Left lung (tissue), 10 donors: ENCODE measurements around the gene CACNG4. TPM values are rescaled to one million over a fixed set of nuclear protein-coding genes. Genes with fewer than 3 reads are reported as not detected.

Source experiments
- ATAC-seq: fragments of 200-7000 bp; cut with Tn5 transposase; one replicate; pipeline ENCODE4 v1.9.1; 2020; ENCODE audit warnings: moderate library complexity
- DNase-seq, 4 donors: peaks; one replicate each; pipeline ENCODE4 v3.0.0-alpha.2; 2013 to 2020
- H3K27ac ChIP-seq, 2 donors: fragments of 200-600 bp; sonication (generic) in 1 of 2; one replicate each; pipeline versions ENCODE4 v1.5.0 to v1.8.0; 2020 to 2021
- H3K27me3 ChIP-seq, 2 donors: fragments of 200-600 bp; sonication (generic) in 1 of 2; one replicate each; pipeline versions ENCODE4 v1.5.0 to v1.8.0; 2020 to 2021
- H3K36me3 ChIP-seq, 2 donors: fragments of 200-600 bp; sonication (generic) in 1 of 2; one replicate each; pipeline versions ENCODE4 v1.5.0 to v1.8.0; 2020 to 2021
- H3K4me1 ChIP-seq, 2 donors: fragments of 200-600 bp; one replicate each; pipeline ENCODE4 v1.8.0; 2021
- H3K4me3 ChIP-seq, 2 donors: fragments of 200-600 bp; sonication (generic) in 1 of 2; one replicate each; pipeline versions ENCODE4 v1.5.0 to v1.8.0; 2020 to 2021; ENCODE audit warnings: mild to moderate bottlenecking in 1 of 2
- H3K9me3 ChIP-seq, 2 donors: fragments of 200-600 bp; sonication (generic) in 1 of 2; one replicate each; pipeline versions ENCODE4 v1.5.0 to v1.8.0; 2020 to 2021
- intact Hi-C, 2 donors: fragments of 100-400 bp; cut with DNase I; formaldehyde crosslinking; loops; one replicate each; pipeline versions ENCODE4 v1.11.2 to v1.14.2; 2022
- polyA plus RNA-seq, 6 donors: library from polyadenylated mRNA; unstranded; fragments of 120-200 nt; gene quantifications; one replicate each; pipeline ENCODE4 v1.2.1, GENCODE V29; 2013; ENCODE audit not compliant: insufficient read length in 6 of 6
- total RNA-seq, 2 donors: library from RNA; stranded (reverse); fragmentation: NEBNext Ultra II Directional; extraction: Animal tissue kit (Norgen Biotek cat#: 25700); gene quantifications; one replicate each; pipeline ENCODE4 v1.2.1, GENCODE V29; 2021
- TF ChIP-seq, protein P1 (sequence below), 2 donors: fragments of 200-600 bp; sonication (generic) in 1 of 2; IDR thresholded peaks; one replicate each; pipeline versions ENCODE4 v1.5.0 to v1.8.0; 2021; ENCODE audit warnings: antibody characterized with exemption in 2 of 2
- donor health status: DM: no; HTN: yes; CAD: no.
- donor health status: DM: no; HTN: no; CAD: no.

CACNG4 gene
- total and polyA plus RNA-seq, 8 donors = 1.5 to 6.0 (median 2.6) TPM

DNA sequence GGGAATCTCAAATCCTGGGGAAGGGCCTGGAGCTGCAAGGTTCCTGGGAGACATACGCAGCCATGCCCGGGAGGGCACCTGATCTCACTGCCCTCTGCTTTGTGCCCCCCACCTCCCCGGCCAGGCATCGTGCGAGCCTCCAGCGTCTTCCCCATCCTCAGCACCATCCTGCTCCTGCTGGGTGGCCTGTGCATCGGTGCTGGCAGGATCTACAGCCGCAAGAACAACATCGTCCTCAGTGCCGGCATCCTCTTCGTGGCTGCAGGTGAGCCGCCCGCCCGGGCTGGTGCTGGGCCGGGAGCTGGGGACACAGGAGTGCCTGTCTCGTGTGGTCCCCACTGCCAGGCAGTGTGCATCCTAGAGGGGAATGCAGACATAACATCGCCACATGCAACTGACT lies 60.2 kb downstream of the CACNG4 start:
- H3K27me3 ChIP-seq = no peaks in the 10 kb centered on the region
- no peak overlapping the region for H3K4me3 ChIP-seq
- ATAC-seq = no peak
- intact Hi-C loops = no loop called here
- H3K4me1 ChIP-seq = no peaks in the 10 kb centered on the region
- H3K27ac ChIP-seq = no peak overlapping the region
- H3K9me3 ChIP-seq = no peaks in the 10 kb centered on the region
- no peak for DNase-seq
- TF ChIP-seq, protein P1, sequence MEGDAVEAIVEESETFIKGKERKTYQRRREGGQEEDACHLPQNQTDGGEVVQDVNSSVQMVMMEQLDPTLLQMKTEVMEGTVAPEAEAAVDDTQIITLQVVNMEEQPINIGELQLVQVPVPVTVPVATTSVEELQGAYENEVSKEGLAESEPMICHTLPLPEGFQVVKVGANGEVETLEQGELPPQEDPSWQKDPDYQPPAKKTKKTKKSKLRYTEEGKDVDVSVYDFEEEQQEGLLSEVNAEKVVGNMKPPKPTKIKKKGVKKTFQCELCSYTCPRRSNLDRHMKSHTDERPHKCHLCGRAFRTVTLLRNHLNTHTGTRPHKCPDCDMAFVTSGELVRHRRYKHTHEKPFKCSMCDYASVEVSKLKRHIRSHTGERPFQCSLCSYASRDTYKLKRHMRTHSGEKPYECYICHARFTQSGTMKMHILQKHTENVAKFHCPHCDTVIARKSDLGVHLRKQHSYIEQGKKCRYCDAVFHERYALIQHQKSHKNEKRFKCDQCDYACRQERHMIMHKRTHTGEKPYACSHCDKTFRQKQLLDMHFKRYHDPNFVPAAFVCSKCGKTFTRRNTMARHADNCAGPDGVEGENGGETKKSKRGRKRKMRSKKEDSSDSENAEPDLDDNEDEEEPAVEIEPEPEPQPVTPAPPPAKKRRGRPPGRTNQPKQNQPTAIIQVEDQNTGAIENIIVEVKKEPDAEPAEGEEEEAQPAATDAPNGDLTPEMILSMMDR (IDR thresholded peaks at IDR 0.05) = no peak
- no peaks in the 10 kb centered on the region for H3K36me3 ChIP-seq

DNA sequence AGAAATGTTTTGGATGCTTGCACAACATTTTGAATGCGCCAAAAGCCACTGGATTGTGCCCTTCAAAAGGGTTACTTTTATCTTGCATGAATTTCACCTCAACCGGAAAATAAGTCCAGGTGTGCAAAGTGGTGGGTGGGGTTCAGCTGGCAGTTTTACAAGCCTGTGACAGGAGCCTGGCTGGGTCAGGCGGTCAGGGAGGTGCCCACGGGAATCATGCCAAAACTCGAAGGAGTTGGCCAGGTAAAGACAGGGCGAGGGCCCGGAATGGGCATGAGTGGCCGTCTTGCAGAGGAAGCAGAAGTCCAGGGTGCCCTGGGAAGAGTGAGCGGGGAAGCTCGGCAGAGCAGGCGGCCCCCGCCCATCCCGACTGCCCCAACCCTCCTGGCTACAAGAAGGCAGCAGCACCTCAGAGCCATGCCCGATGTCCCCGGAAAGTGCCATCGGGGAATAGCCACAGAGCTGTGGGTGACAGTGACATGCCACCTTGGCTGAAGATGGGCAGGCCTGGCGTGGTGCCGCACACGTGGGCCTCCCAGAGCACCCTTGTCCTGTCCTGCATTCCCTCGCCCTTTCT lies 60.8 kb downstream of the CACNG4 start:
- peak; percentile 72 for ATAC-seq
- peak in 2 of 4 donors; percentile 9 to 64 for DNase-seq
- intact Hi-C loops = no loop called here

DNA sequence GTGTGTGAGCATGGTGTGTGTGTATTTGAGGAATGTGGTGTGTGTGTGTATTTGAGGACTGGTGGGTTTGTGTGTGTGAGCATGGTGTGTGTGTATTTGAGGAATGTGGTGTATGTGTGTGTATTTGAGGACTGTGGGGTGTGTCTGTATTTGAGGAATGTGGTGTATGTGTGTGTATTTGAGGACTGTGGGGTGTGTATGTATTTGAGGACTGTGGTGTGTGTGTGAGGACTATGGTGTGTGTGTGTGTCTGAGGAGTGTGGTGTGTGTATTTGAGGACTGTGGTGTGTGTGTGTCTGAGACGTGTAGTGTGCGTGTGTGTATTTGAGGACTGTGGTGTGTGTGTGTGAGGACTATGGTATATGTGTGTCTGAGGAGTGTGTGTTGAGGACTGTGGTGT lies 61.8 kb downstream of the CACNG4 start:
- ATAC-seq = peak; percentile 36
- no peak overlapping the region for H3K4me3 ChIP-seq
- TF ChIP-seq, protein P1 (IDR thresholded peaks at IDR 0.05) = no peak
- no peaks in the 10 kb centered on the region for H3K36me3 ChIP-seq
- intact Hi-C loops = no loop called here
- no peak for DNase-seq
- H3K4me1 ChIP-seq = no peaks in the 10 kb centered on the region
- no peak overlapping the region for H3K27ac ChIP-seq
- no peaks in the 10 kb centered on the region for H3K9me3 ChIP-seq
- no peaks in the 10 kb centered on the region for H3K27me3 ChIP-seq

More for the DNA sequence above, 60.8 kb downstream of the CACNG4 start:
- Histone ChIP-seq H3K27me3 (no peaks in the 10 kb centered on the region), H3K9me3 (no peaks in the 10 kb centered on the region), H3K36me3 (no peaks in the 10 kb centered on the region), H3K4me3 (no peak overlapping the region), H3K27ac (no peak overlapping the region), H3K4me1 (no peaks in the 10 kb centered on the region)
- TF ChIP-seq, protein P1 (IDR thresholded peaks at IDR 0.05) = no peak

DNA sequence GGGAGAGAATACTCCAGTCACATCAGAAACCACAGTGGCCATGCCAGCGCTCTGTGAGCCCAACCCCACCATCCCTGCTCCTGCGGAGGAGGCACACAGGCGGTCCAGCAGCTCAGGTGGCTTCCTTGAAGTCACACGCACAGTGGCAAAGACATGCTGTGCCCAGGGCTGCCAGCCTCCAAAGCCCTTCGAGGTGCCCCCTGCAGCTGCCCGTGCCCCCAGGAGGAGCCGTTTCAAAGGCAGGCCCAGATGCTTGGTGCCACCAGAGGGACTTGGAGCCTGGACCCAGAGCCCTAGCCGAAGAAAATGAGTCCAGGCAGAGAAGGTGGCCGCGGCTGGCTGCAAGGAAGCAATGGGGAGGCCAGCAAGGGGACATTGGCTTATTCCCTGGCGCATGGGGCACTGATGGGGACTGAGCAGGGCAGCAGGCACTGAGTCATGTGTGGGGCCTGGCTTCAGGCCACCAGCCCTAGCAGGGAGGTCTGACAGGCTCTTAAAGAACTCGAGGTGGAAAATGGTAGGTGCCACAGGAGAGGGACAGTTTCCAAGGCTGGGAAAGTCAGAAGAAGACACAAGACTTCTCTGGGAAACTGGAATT lies 62.6 kb downstream of the CACNG4 start:
- no peak for DNase-seq
- intact Hi-C loops = no loop called here
- no peak overlapping the region for H3K27ac ChIP-seq
- no peaks in the 10 kb centered on the region for H3K9me3 ChIP-seq
- H3K4me3 ChIP-seq = no peak overlapping the region
- no peaks in the 10 kb centered on the region for H3K4me1 ChIP-seq
- ATAC-seq = no peak
- no peaks in the 10 kb centered on the region for H3K27me3 ChIP-seq
- no peaks in the 10 kb centered on the region for H3K36me3 ChIP-seq
- TF ChIP-seq, protein P1 (IDR thresholded peaks at IDR 0.05) = no peak

DNA sequence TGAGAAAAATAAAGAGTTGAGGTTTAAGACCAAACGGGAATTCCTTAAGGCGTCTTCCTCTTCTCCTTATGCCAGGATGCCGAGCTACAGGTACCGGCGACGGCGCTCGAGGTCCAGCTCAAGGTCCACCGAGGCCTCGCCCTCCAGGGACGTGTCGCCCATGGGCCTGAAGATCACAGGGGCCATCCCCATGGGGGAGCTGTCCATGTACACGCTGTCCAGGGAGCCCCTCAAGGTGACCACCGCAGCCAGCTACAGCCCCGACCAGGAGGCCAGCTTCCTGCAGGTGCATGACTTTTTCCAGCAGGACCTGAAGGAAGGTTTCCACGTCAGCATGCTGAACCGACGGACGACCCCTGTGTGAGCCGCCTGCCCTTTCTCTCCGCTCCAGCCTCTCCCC lies 66.1 kb downstream of the CACNG4 start:
- intact Hi-C loops = no loop called here
- DNase-seq (no peak), ATAC-seq (no peak)
- Histone ChIP-seq H3K36me3 (no peaks in the 10 kb centered on the region), H3K4me3 (no peak overlapping the region), H3K9me3 (no peaks in the 10 kb centered on the region), H3K4me1 (no peaks in the 10 kb centered on the region), H3K27me3 (no peaks in the 10 kb centered on the region), H3K27ac (no peak overlapping the region)
- TF ChIP-seq, protein P1 (IDR thresholded peaks at IDR 0.05) = no peak
